ENCODE results near the gene ICA1L.

Gene ICA1L

DNA sequence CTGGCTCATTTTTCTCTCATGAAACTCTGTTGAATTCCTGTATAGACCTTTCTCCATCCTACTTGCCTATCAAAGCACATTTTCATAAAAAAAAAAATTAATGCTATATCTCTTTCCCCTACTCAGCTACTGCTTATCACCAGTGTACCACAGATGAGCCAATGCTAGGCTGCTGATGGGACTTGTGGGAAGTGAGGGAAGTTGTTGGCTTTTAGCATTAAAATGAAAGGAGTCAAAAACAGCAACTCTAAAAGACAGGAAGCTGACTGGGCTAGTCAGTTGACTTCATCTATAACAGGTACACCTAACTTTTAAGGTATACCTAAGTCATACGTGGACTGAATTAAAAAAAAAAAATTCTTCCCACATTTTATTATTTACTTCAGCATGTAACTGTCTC lies 134.7 kb downstream of the ICA1L start:
- no peak for DNase-seq (ENCODE audit: low read depth in 2 of 2)

GRCh38 chr2:202726070-202726469 lies 145.5 kb downstream of the ICA1L start:
- no peak for DNase-seq (ENCODE audit: low read depth in 2 of 2)

DNA sequence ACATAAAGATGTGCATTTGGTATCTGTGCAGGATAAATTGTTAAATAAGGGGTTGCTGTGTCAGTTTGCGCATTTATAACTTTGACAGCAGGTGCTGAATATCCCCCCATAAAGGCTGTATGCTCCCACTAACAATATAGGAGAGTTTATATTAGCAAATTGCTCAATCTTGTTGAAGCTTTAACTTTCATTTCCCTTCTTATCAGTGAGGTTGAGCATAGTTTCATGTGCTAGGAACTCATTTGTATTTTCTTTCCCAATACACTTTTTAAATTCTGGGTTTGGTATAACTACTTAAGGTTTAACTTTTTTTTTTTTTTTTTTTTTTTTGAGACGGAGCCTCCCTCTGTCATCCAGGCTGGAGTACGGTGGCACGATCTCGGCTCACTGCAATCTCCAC lies 147.8 kb downstream of the ICA1L start:
- no peak for DNase-seq (ENCODE audit: low read depth in 2 of 2)

Measured in stimulated activated CD4-positive, alpha-beta T cell treated with anti-CD3 and anti-CD28 coated beads, Interleukin-15, amount 100 ng/mL, for 48 hours (primary cell).